ENCODE data around the gene ZYG11A.

GRCh38 chr1:52928015-52928404, 85.5 kb downstream of the ZYG11A start:
- TF ChIP-seq POLR2AphosphoS5 (IDR thresholded peaks at IDR 0.05; ENCODE audit: low read depth, low read length) = no peak
- no peak for TF ChIP-seq CTCF (IDR thresholded peaks at IDR 0.05)

Data from Panc1 (cell line).